HG03442 (cell line): ENCODE measurements around the gene ERGIC1.

ENCODE experiments used
- ATAC-seq: cut with Tn5 transposase; IDR thresholded peaks from one replicate; pipeline ENCODE4 v1.9.1; 2021; ENCODE audit warnings: mild to moderate bottlenecking, moderate library complexity; ENCODE audit not compliant: unreplicated experiment

Gene ERGIC1

DNA sequence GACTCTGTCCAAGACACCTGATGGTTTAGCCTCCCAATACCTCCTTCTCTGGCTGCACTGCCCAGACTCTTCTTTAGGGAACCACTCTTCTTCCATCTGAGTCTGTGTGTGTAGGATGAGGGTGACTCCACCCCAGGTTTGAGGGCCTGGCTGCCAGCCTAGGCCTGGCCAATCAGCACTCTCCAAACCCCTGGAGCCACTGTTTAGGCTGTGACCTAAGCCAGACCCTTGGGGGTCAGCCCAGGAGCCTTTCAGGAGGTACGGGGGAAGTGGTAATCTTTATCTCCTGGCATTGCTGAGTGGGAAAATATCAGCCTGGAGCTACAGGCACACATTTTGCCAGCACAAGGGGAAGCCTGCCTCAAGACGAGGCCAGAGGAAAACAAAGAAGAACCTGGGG, 6.2 kb upstream of the ERGIC1 start:
- ATAC-seq = no peak

DNA sequence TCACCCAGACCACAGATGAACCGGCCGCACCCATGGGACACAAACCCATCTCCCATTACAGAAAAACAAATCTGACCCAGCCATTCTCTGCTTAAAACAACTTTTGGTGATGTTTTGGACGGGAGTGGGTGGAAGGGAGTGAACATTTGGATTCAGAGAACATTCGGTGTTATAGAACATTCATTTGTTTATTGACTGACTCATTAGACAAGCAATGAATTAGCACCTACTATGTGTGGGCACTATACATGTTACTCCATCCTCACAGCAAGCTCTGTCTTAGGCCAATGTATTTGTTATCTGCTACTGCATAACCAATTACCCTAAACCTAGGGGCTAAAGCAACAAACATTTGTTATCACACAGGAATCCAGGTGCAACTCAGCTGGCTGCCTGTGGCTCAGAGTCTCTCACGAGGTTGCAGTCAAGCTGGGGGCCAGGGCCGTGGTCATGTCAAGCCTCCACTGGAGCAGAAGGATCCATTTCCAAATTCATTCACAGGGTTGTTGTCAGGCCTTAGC, 5.1 kb upstream of the ERGIC1 start:
- no peak for ATAC-seq

DNA sequence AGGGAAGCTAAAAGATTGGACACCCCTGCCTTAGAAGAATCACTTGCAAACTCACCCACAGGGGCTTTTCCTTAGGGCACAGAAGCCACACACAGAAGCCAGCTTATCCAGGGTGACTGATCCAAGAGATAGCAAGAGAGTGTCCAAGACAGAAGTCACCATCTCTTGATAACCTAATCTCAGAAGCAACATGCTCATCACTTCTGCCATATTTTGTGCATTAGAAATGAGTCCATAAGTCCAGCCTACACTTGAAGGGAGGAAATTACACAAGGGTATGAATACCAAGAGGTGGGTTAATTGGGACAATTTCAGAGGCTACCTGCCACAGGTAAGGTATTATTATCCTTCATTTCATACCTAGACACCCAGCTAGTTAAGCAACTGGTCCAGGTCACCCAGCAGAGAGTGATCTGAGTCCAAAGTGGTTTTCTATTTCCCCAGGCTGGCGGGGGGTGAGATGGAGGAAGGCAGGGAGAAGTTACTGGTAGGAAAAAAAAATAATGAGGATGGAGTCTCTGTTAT, 3.7 kb upstream of the ERGIC1 start:
- ATAC-seq = no peak

DNA sequence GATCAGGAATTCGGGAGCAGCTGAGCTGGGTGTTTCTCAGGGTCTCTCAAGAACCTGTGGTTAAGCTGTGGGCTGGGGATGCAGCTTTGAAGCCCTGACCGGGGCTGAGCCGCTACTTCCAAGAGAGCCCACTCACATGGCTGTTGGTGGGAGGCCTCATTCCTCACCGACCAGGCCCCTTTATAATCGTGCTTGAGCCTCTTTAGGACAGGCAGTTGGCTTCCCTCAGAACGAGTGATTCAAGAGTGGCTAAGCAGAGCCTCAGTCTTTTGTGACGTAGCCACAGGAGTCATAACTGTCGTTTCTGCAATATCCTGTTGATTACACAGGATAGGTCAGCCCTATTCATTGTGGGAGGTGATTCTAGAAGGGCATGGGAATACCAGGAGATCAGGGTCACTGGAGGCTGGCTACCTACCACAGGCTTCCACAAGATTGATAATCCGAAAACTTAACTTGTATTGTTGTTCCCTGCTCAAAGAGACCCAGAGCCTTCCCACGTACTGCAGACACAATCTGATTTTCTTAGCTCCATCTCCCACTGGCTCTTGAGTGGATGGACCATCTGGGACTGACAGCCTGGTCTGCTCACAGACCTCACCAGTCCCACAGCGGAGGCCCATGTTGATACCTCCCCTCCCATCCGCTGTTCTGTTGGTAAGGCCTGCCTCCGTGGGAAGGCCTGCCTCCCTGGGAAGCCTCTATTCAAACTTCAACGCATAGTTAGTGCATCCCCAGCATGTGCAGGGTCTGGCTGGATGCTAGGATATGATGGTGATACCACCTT, 3.0 kb upstream of the ERGIC1 start:
- ATAC-seq = no peak

DNA sequence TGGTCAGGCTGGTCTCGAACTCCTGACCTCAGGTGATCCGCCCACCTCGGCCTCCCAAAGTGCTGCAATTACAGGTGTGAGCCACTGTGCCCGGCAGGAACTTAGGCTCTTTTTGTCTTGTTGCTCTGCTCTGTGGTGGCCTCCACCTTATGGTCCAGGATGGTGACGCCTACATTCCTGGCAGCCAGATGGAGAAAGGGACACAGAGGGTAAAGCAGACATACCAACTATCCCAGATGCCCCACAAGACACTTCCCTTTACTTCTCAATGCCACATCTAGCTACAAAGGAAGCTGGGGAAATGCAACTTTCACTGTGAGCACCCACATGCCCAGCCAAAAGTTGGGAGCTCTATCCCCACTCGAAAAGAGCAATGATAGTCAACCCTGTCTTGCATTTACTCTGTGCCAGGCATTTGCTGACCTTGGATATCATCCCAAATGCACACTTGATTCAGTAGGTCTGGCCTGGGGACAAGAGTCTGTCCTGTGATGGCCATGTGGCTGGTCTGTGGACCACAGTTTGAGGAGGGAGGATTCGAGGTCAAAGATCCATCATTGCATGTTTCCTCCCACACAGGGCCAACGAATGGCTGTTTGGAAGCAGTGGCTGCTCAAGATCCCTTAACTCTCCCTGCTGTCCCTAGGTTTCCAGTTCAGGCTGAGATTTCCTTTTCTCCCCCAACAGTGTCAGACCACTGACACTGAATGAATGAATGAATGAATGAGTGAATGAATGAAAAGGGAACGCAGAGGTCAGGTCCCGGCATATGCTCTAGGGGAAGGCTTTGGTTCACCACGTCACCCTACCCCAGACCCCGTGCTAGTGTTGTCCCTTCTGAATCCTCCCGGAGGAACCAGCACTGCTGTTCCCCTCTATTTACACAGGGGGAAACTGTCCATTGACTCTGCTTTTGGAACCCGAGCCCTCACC, 1.4 kb upstream of the ERGIC1 start:
- ATAC-seq = no peak

DNA sequence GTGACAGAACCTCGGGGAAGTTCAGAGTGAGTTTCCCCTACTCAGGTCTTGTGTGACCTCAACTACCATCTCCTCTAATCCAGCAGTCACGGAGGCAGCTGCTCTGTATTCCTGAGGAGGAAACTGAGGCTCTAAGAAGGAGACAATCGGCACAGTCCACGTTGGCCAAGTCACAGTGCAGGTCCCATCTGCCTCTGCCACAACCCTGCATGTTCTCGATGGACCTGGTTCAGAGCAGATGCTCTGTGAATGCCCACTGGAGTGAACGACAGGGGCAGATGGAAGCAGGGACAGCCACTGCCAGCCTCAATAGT, 722 bp upstream of the ERGIC1 start:
- ATAC-seq = no peak

DNA sequence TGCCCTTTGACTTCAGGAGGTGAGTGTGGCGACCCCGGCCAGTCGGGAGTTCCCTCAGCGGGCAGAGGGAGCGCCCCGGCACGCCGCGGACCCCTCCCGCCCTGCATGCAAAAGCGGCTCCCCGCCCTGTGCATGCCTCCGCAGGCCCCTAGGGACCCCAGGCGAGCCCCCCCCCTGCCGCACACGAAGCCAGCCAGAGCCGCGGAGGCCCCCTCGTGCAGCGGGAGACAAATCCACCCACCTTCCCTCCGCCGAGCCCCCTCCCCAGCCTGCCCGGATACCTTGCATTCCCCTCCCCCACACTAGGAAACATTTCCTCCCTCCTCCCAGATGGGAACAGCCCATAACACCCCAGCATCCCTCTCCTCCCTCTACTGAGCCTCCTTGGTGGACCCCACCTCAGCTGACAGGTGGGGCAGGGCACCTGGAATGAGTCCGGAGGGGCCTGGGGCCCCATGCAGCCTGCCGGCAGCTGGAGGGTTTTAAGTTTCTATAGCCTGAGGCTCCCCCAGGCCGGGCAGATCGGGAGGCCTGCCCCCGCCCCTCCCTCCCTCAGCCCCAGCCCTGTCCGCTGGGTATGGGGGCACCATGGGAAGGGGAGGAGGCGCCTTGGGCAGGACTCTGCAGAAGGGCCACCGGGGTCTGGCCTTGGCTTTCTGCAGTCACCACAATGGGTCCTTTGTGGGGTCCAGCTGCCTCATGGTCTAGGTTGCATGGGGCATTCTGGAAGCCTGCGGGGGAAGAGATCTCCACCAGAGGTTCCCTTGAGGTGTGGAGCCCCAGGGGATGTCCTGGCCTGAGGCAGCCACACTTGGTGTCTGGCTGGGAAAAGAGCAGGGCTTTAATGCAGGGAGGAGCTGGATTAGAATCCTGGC, 601 bp downstream of the ERGIC1 start:
- ATAC-seq = peak; percentile 21

DNA sequence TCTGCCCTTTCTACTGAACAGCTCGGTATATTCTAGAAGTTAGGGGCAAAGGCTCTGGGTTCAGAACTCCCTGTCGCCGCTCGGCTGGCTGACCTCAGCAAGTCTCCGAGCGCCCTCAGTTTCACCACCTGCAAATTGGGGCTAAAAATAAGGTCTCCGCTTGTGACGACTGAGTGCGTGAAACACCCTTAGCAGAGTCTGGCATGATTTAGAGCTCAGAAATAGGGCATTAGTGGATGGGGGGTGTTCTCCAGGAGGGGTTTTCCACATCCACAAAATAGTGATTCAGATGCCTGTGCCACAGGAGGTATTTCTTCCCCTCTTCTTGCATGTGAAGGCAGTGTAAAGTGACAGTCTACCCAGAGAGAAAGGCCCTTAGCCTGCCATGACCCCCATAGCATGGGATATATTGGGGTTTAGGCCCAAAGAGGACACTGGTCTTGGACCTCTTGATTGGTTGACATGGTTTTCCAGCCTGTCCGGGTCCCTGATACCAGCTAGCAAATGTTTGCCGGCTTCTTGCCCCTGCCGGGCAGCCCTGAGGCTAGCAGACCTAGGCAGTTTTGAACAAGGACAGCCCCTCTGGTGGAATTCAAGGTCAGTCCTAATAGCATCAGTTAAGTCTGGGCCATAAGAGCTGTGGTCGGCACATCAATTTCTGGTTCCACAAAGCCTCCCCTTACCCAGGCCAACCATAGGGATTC, 1.4 kb downstream of the ERGIC1 start:
- no peak for ATAC-seq

DNA sequence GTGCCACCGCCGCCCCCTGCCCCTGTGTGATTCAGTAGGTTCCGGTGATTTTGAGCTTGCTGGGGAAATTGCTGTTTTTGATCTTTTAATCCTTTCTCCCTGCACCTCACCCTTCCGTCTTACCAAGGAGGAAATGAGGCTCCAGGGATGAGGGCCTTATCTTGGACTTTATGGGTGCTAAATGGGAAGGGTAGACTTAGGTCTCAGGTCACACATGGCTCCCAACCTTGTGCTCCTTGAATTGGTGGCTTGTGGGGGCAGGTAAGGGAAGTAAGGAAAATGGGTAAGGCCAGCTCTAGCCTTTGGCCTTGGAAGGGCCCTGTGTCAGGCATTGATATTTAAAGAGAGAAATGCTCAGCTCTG, 1.9 kb downstream of the ERGIC1 start:
- no peak for ATAC-seq

DNA sequence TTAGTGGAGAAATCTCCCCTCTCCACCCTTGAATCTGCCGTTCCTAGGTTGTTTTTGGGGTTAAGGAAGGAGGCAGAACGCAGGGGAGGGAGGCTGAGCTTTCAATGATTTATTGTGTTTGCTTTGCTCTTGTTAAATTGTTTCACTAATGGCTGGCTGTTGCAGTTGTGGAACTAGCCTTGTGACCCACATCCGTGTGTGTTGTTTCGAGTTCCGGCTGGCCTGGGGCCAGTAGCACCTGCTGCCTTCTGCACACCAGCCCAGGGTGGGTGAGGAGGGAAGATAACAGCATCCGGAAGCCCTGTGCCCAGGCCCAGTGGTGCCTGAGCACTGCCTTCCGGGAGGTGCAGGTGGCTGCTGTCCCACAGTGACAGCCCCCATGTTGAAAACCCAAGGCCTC, 3.6 kb downstream of the ERGIC1 start:
- peak; percentile 68 for ATAC-seq

DNA sequence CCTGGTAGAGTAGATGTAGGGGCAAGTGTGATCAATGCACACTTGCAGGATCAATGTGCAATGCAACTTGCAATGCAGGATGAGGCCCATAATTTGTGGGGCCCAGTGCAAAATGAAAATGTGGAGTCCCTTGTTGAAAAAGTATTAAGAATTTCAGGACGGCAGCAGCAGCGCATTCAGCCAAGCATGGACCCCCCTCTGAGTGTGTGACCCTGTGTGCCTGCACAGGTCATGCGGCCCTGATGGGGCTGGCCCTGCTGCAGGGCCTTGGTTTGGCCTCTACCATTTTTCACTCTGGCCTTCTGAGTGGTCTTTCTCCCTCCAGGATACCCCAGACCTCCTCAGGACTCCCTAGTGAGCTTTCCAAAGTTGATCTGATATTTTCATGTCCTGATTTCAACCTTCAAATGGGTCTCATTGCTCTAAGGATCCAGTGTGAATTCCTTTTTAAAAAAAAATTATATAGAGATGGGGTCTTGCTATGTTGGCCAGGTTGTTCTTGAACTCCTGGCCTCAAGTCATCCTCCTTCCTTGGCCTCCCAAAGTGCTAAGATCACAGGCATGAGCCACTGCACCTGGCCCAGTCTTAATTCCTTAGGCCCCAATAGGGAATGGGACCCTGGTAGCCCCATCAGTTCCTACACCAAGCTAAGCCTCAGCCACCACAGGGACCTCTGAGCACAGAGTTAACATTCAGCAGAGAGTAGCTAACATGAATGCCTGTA, 4.3 kb downstream of the ERGIC1 start:
- no peak for ATAC-seq

DNA sequence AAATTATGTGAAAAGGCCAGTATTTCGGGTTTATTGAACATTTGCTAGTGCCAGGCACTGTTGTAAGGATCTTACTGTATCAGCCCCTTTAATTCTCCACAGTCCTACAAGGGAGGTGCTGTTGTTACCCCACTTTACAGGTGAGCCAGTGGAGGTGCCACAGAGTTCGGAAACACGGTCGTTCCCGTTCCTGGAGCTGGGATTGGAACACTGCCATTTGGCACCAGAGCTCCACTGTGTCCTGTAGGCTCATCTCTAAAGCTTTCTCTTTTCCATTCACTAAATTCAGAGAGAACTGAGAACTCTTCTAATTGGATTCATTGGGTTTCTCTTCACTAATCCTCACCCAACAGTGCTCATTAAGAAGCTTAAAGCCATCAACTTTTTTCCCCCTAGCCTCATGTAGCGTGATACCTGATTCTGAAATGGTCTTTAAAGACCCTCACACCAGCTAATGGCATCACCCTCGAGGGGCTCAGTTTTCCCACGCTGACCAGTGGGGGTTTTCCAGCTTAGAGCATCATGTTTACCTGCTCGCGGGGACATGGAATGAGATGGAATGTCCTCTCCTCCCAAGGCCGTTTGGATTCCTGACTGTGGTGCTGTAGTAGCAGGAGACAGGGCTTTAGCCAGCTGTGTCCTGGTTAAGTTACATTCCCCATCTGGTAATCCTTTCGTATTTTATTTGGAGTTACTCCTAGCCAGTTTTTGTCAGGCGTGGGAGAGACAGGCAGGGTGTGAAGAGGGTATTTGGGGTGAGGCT, 5.8 kb downstream of the ERGIC1 start:
- ATAC-seq = no peak

DNA sequence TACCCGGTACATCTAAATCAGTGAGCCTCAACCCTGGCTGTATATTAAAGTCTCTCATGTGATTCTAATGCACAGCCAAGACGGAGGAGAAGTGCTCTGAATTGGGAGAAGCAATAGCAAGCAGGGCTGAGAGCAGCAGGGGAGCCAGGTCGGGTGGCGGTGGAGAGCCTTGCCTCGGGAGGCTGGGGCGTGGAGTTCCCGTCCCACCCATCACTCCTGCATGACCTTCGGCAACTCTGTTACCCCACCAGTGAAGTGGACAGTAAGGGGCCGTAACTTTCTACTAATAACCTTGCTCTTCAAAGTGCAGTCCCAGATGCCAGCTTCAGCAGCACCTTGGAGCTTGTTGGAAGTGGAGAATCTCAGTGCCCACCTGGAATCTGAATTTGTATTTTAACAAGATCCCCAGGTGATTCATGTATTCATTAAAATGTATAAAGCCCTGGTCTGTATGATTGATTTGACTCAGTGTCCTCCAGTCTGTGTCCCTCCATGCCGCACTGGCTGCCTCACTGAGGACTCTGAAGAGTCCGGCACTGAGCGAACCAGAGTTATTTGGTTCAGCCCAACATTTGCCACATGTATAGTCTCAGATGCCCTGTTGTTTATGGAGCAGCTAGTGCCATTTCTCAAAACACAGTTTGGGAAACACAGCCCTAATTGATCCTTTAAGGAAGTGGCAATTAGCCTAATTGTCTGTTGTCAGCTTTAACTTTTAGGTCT, 6.5 kb downstream of the ERGIC1 start:
- ATAC-seq = no peak

DNA sequence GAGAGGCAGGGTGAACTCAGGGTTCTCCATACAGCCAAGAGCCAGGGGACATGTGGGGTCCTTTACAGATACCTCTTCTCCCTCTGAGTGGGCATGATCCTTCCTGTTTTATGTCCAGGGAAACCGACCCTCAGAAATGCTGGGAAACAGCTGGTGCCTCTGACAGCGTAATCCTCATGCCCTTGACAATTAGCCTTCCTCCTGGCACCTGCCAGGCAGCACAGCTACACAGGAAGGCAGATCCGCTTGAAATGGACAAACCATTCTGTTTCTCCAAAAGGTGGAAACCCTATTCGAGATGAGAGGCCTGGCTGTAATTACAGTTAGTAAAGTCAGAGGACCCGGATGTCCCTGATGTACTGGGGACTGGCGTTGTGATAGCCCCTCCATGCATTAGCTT, 7.2 kb downstream of the ERGIC1 start:
- no peak for ATAC-seq

DNA sequence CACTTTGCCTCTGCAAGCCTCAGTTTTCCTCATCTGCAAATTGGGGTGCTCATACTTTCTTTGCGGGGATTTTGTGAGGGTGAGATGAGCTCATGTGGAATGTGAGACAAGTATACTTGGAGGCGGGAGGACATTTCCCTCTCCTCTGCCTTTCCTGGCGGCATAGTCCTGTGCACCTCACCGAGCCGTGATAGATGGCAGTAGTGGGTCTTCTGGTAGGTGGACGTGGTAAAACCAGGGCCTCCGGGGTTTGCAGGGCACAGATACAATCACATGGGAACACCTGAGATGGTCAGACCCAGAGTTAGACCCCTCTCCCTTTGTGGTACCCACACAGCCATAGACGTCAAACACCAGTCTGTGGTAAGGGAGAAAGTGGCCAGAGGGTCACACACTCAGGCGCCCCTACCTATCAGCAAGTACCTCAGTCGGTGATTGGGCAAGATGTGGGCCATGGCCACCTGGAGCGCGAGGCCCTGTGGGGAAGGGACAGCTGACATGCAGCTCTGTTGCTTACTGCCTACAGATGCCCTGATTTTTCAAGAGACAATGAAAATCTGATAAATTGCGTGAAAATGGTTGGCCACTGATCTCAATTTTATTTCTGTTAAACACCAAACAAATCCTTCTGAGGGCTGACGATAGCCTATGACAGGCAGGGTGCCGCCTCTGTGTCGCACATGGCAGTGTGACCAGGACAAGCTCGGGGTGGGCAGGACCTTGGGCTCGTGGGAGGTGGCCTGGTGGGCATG, 9.9 kb downstream of the ERGIC1 start:
- no peak for ATAC-seq

DNA sequence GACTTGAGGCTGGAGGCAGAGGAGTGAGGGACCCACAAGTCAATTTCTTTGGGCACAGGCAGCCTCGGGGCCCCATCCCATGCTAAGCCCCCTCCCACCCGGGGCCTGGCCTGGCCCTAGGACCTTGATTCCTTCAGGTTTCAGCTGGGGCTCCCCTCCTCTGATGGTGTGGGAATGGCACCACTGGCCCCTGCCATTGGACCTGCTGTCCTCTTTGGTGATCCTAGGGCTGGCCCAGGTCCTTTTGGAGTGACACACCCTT, 10.5 kb downstream of the ERGIC1 start:
- no peak for ATAC-seq

DNA sequence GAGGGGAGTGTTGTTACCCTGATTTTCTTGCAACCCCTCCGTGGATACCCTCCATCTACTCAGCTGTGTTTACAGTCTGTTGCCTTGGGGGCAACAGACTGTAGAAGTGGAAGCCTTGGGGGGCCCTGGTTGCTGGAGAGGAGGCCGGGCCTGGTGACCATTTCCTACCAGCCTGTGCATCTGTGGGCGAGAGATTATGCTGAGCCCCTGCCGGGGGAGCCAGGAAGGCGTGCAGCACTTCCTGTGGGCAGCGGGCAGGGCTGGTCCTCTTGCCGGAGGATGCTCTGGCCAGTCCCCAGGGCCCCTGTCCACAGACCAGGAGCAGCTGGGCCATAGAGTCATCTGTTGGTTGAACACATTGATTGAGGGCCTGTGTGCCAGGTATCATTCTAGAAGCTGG, 11.1 kb downstream of the ERGIC1 start:
- ATAC-seq = no peak

DNA sequence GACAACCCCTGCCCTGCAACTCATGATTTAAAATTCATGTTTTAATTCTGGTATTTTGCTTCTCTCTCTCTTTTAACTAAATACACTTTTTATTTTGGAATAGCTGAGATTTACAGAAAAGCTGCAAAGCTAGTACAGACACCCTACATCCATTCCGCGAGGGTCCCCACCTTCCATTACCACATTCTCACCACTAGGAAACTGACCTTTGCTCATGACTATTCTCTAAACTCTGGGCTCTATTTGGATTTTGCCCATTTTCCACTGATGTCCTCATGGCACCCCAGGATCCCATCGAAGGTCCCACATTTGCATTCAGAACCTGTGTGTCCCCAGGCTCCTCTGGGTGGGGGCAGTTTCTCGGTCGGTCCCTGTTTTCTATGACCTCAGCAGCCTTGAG, 11.5 kb downstream of the ERGIC1 start:
- ATAC-seq = no peak
